WTC11 (cell line): ENCODE data around the gene PAF1.

Source experiments
- ATF1 ChIP-seq: sonication (generic); formaldehyde crosslinking; IDR thresholded peaks from 2 replicates; pipeline ENCODE4 v1.8.1; 2023; ENCODE audit warnings: mild to moderate bottlenecking, moderate library complexity, missing genetic modification reagents
- CREB1 ChIP-seq: sonication (generic); formaldehyde crosslinking; IDR thresholded peaks from 2 replicates; pipeline ENCODE4 v1.8.0; 2023; ENCODE audit warnings: mild to moderate bottlenecking, missing genetic modification reagents
- E2F4 ChIP-seq: sonication (generic); formaldehyde crosslinking; IDR thresholded peaks from 2 replicates; pipeline ENCODE4 v1.8.1; 2022; ENCODE audit warnings: low read depth, mild to moderate bottlenecking, moderate library complexity, missing genetic modification reagents, borderline replicate concordance
- GABPB1 ChIP-seq: sonication (generic); formaldehyde crosslinking; IDR thresholded peaks from 2 replicates; pipeline ENCODE4 v1.8.1; 2023; ENCODE audit warnings: mild to moderate bottlenecking, missing genetic modification reagents
- MYBL2 ChIP-seq: sonication (generic); formaldehyde crosslinking; IDR thresholded peaks from 2 replicates; pipeline ENCODE4 v1.8.1; 2023; ENCODE audit warnings: mild to moderate bottlenecking, moderate library complexity, missing genetic modification reagents
- NR3C1 ChIP-seq: sonication (generic); formaldehyde crosslinking; conservative IDR thresholded peaks from 2 replicates; pipeline ENCODE4 v1.8.1; 2023; ENCODE audit warnings: low read depth, mild to moderate bottlenecking, missing genetic modification reagents
- PREB ChIP-seq: sonication (generic); formaldehyde crosslinking; IDR thresholded peaks from 2 replicates; pipeline ENCODE4 v1.8.1; 2022; ENCODE audit warnings: mild to moderate bottlenecking, missing genetic modification reagents, moderate library complexity, borderline replicate concordance
- TEAD4 ChIP-seq: sonication (generic); formaldehyde crosslinking; IDR thresholded peaks from 2 replicates; pipeline ENCODE4 v1.8.0; 2022; ENCODE audit warnings: mild to moderate bottlenecking, missing genetic modification reagents
- TF ChIP-seq, protein P1 (sequence below): fragments of 200-600 bp; IDR thresholded peaks from 2 replicates; pipeline ENCODE4 v1.8.0; 2022; ENCODE audit warnings: antibody characterized with exemption

- TF ChIP-seq CREB1 (CRISPR knock-in tag) (no peak), E2F4 (no peak), PREB (CRISPR knock-in tag) (no peak), ATF1 (CRISPR knock-in tag) (no peak), TEAD4 (CRISPR knock-in tag) (no peak), NR3C1 (CRISPR knock-in tag) (no peak), GABPB1 (CRISPR knock-in tag) (no peak), MYBL2 (no peak)
- TF ChIP-seq, protein P1, sequence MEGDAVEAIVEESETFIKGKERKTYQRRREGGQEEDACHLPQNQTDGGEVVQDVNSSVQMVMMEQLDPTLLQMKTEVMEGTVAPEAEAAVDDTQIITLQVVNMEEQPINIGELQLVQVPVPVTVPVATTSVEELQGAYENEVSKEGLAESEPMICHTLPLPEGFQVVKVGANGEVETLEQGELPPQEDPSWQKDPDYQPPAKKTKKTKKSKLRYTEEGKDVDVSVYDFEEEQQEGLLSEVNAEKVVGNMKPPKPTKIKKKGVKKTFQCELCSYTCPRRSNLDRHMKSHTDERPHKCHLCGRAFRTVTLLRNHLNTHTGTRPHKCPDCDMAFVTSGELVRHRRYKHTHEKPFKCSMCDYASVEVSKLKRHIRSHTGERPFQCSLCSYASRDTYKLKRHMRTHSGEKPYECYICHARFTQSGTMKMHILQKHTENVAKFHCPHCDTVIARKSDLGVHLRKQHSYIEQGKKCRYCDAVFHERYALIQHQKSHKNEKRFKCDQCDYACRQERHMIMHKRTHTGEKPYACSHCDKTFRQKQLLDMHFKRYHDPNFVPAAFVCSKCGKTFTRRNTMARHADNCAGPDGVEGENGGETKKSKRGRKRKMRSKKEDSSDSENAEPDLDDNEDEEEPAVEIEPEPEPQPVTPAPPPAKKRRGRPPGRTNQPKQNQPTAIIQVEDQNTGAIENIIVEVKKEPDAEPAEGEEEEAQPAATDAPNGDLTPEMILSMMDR = no peak
These were observed 19.9 kb upstream of the PAF1 start for GRCh38 chr19:39410831-39411080.
